Measurements from ENCODE around the gene CLDN24.
"Not testable (repeated sequence)": the region's sequence is repeated elsewhere in the genome, so short reads cannot be mapped to it uniquely, and the experiment has no call there.

The CLDN24 gene

GRCh38 chr4:183345261-183345660, 23.0 kb upstream of the CLDN24 start:
- DNase-seq: no peak

GRCh38 chr4:183344523-183345255, 22.5 kb upstream of the CLDN24 start:
- DNase-seq: no peak

DNA sequence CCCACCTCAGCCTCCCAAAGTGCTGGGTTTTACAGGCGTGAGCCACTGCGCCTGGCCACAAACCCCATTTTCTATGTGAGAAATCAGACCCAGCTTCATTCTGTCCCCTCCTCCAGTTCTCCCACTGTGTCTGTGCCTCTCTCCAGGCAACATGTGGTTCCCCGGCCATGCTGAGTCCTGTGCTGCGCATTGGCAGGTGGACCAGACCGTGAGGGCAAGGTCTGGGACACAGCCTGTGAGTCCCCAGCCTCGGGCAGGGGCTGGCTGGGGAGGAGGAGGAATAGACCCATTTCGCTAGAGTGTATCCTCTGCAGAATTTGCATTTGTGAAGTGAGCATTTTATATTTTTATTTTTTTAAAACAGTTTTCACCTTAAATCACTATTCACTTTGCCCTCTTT, 21.5 kb upstream of the CLDN24 start:
- no peak for DNase-seq

GRCh38 chr4:183342541-183343533, 20.6 kb upstream of the CLDN24 start:
- DNase-seq: no peak

DNA sequence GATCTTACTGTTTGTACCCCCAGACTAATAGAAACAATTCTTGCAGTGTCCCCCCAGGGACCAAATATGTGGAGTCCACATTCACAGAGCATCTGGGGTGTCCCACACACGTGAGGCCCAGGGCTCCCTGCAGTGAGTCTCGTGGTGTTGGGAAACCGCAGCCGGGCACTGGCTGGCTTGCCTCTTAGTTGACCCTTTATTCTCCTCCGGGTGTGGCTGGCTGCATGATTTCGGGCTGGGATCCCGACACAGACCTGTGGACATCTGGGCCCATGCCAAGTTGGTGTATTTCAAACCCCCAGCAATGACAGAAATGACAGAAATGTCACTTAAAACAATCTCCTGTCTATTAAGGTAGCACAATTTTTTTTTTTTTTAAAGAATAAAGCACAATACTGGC, 15.6 kb upstream of the CLDN24 start:
- peak; percentile 45 for DNase-seq

GRCh38 chr4:183337349-183337748, 15.1 kb upstream of the CLDN24 start:
- DNase-seq: no peak

DNA sequence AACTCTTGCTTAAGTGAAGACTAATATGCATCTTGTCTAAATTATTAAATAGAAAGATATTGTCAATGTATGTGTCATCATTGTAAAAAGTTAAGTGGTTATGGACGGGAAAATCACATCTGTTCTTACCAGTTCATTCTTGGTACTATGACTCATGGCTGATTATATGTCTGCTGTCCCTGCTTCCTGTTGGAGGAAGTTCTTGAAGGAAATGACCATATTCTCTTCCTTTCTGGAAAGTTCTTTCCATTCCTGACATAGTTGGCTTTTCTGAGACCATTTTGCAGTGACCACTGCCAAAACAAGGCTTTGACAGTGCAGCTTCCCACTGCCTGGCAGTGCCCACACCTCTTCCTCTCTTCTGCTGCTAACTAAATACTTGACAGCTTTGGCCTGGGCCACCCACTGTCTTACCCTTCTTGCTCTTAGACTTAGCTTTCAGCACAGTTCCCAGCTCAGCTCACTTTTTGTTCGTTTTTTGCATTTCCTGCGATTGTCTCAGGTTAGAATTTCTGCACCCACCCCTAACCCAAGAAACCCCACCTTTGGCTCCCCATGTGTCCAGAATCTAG, 13.2 kb upstream of the CLDN24 start:
- peak; percentile 51 for DNase-seq

GRCh38 chr4:183333983-183334382, 11.8 kb upstream of the CLDN24 start:
- peak; percentile 37 for DNase-seq

DNA sequence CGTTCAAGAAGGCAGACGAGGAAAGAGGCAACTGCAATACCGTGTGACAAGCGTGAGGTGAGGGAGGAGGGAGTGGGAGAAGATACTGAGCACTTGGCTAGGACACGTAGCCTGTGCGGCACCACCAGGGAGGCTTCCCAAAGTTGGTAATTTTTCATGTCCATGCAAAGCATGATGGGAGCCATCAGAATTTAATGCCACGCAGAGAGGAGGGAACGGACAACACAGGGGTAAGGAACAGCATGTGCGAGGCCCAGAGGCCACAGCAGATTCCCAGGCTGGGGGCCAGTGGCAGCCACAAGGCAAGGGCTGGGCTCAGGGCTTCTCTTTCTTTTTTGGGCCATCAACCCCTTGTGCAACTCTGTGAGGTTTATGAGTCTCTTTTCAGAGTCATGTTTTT, 11.0 kb upstream of the CLDN24 start:
- DNase-seq: no peak

GRCh38 chr4:183332447-183332846, 10.2 kb upstream of the CLDN24 start:
- DNase-seq: no peak

GRCh38 chr4:183330841-183331240, 8.6 kb upstream of the CLDN24 start:
- DNase-seq: no peak

GRCh38 chr4:183329954-183330742, 7.9 kb upstream of the CLDN24 start:
- DNase-seq: no peak

DNA sequence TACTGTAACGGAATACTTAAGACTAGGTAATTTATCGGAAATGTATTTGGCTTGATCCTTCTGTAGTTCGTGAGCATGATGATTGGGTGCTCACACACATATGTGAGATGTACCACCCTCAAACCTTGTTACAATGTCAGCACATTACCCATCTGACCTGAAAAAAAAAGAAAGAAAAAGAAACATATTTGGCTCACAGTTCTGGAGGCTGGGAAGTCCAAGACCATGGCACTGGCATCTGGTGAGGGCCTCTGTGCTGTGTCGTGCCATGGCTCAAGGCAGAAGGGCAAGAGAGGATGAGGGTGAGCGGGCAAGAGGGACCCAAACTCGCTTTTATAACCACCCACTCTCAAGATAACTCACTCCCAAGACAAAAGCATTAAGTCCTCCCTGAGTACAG, 7.0 kb upstream of the CLDN24 start:
- no peak for DNase-seq

DNA sequence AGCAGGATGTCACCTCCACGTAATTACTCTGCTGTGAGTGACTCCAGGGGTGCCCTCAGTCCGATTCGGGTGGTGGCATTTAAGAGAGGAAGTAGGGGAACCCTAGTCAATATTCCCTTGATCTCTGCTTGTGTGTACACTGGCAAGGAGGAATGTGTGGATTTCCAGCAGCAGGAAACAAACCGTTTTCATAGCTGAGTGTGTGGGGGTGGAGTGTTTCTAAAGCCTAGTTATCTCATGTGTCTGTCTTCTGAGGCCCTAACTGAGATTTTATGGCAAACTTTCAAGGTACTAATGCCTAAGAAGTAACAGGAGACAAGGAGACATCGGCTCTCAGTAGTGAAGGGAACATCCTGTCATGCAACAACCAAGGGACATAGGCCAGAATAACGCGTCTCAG, 6.6 kb upstream of the CLDN24 start:
- no peak for DNase-seq

DNA sequence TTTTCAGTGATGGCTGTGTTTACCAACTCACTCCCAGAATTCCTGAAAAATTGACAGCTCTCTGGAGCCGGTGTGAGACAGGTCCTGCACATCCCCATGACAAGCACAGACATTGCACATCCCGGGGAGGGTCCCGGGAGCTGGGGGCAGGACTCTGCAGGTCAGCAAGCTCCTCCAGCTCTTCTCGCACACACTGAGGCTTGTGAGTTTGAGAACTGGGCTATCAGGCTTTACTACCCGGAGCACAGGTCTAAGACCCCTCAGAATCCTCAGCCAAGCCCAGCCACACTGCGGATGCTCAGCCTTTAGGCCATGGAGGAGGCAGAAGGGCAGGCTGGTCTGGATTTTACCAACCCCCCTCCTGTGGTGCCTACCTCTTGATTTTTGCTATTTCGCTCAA, 5.6 kb upstream of the CLDN24 start:
- DNase-seq: no peak

GRCh38 chr4:183326853-183327252, 4.6 kb upstream of the CLDN24 start:
- DNase-seq: no peak

DNA sequence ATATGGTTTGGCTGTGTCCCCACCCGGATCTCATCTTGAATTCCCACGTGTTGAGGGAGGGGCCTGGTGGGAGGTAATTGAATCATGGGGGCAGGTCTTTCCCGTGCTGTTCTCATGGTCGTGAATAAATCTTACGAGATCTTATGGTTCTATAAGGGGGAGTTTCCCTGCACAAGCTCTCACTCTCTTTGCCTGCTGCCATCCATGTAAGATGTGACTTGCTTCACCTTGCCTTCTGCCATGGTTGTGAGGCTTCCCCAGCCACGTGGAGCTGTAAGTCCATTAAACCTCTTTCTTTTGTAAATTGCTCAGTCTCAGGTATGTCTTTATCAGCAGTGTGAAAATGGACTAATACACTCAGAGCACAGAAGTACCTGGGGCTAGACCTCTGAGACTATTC, 4.2 kb upstream of the CLDN24 start:
- not testable (repeated sequence) for DNase-seq

DNA sequence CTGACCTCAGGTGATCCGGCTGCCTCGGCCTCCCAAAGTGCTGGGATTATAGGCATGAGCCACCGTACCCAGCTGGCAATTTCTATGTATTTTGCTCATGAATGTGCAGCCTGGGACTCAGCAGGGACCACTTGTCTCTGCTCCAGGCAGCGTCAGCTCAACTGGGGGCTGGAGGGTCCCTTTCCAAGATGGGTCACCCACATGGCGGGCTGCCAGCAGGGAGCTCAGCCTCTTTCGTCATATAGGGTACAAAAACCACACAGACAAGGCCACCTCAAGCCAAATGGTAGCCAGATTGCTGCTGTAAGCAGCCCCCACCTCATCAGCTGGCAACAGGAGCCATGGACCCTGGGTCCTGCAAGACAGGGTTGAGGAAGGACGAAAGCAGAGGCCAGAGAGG, 2.4 kb upstream of the CLDN24 start:
- no peak for DNase-seq

DNA sequence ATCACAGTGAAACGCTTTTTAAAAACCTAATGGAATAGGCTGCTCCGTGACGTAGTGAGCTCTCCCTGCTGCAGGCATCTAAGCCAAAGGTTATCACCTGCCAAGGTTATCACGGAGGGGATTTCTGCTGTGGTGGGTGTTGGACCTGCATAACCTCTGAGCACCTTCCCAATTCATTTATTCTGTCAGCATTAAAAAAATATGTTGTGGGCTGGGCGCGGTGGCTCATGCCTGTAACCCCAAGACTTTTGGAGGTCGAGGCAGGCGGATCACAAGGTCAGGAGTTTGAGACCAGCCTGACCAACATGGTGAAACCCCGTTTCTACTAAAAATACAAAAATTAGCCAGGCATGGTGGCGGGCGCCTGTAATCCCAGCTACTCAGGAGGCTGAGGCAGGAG, 1.8 kb upstream of the CLDN24 start:
- not testable (repeated sequence) for DNase-seq

DNA sequence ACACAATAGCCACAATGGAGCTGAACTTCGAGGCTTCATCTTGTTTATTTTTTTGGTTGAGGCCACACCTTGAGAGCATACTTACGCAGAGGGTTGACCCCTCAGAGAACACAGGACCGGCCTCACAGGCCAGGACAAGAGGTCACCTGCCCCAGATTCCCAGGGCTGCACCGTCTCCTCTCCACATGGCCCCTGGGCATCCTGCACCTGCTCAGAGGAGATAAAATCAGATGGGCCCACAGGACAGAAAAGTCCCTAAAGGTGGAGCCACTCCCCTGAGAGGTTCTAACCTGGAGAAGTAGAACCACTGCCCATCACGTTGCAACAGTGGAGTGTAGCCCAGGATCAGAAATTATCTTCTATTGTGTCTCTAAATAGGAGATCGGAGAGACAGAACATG, 1.1 kb upstream of the CLDN24 start:
- DNase-seq: no peak

DNA sequence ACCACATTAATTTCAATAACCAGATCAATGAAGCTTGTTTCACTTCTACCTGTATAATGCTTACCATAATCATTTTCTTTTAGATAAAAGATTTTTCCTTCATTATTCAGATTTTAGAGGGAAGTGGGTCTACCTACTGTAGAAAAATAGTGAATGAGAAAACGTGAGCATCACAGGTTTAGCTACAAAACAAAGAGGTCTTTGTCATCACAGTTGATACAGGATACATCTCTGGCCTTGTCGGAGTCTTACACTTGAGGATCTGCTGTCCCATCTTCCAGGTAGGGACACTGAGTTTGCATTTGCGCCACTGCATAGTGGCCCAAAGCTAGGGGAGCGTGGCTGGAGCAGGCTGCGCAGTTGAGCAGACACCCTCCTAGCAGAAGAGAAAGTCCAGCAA, 710 bp downstream of the CLDN24 start:
- no peak for DNase-seq

- DNase-seq: no peak
Measured at GRCh38 chr4:183321079-183321478, 1.1 kb downstream of the CLDN24 start.

Measured in activated CD8-positive, alpha-beta memory T cell treated with anti-CD3 and anti-CD28 coated beads for 24 hours (primary cell).